Germinal center (tissue), 1 donor: ENCODE measurements around the gene LYG1.

Experiments used
- DNase-seq: peaks from one replicate; pipeline ENCODE4 v3.0.0; 2012; ENCODE audit warnings: mixed read lengths, low spot score

Gene LYG1

DNA sequence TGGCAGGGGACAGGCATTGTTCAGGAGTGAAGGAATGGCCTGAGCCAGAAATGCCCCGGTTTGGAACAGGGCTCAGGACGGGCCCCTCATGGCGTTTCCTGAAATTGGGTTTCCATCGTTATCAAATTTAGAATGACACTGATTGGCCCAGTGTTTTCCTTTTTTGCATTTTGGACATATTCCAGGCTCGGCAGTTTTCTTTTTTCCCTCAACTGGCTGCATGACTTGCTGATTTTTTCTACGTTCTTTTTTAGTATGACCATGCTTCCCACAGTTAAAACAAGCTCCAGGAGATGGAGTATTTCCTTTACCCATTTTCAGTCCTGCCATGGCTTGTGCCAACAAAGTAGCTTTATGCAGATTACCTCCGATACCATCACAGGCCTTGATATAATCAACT, 25.1 kb downstream of the LYG1 start:
- DNase-seq, result no peak

DNA sequence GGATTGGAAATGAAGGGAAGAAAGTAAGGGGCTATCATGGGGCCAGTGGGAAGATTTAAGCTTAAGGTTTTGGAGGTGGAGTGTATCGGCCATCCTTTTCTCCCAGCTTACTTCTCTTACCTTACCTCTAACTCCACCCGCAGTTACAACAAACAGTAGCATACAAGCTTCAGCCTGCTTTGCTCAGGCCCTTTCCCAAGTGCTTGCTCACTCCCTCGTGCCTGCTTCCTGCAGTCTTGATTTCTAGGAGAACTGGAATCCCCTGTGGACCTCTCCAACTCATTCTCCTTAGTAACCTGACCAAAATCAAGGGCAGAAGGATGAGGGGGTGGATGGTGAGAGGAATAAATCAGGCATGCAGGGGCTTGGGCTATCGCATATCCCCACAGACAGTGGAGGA, 39.8 kb downstream of the LYG1 start:
- no peak for DNase-seq

DNA sequence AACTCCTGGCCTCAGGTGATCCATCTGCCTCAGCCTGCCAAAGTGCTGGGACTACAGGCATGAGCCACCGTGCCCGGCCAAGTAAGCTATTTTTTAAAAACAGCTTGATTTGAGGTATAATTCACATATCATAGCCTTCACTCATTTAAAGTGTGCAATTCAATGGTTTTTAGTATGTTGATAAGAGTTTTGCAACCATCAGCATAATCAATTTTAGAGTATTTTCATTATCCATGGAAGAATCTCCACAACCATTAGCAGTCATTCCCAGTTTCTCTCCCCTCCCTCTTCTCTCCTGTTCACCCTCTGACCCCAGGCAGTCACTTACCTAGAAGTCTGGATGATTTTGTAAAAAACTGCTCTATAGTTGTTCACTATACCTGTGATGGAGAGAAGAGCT, 40.8 kb downstream of the LYG1 start:
- DNase-seq, result no peak

DNA sequence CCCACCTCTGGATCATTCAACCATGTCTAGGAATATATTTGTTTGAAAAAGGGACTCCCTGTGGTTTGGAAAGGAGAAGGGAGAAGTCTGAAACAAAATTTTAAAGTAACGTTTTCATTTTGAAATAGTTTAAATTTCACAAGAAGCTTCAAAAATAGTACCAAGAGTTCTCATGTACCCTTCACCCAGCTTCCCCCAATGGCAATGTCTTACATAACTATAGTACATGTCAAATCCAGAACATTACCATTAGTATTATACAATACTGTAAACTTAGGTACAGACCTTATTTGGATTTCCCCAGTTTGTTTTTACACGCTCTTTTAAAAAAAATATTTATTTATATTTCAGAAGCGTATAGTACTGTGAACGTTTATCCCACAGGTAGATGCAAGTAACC, 41.5 kb downstream of the LYG1 start:
- DNase-seq, result no peak

DNA sequence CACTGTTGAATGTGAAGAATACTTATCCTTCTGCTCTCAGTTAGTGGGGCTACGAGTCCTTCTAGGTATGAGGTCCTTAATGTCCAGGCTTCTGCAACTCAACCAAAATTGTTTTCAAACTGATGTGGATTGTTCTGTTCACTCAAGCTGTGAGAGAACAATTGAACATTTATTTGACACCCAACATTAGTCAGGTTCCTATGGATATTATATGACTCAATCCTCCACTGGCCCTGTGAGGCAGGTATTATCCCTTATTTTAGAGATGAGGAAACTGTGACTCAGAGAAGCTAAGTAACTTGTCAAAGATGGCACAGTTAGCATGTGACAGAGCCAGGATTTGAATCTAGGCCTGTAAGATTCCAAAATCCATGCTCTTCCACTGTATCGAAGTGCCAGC, 44.3 kb downstream of the LYG1 start:
- DNase-seq, result no peak

DNA sequence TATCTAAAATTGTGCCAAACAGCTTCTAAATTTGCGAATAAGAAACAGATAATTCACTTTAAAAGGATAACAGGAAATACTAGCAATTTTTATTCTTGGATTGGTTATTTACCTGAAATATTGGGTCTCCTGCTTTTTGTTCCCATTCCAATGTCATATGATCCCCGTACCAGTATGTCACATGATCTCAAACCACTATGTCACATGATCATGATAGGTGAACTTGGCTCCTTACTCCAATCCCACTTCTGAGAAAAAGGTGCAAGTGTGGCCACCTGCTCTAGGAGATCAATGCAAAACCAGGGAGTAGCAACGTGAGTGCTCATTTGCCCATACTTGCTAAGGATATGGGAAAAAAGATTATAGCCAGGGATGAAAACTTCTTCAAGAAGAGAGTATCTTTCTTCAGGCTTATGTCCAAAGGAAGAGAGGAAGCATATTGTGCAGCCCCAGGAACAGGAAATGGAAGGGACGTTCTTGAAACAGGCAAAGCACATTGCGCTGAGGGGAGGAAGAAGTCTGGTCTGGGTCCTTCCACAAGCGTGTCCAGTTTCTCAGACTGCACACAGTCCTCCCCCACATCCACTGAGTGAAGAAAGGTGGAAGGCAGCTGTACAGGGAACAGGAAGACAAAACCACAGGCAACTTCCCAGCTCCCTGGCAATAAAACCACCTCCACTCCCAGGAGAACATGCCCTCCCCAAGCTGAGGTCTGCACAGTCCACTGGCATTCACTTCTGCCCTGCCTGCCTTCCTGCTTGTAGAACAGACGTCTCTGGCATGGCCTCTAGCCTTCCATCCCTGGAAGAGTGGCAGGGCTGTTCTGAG, 45.3 kb downstream of the LYG1 start, which contains the start of gene LYG2:
Gene LYG2 (minus strand): TSS at position 176 of the 828 bp plus-strand sequence. CDS start 1,406 bp downstream, outside the sequence.
- no peak for DNase-seq

DNA sequence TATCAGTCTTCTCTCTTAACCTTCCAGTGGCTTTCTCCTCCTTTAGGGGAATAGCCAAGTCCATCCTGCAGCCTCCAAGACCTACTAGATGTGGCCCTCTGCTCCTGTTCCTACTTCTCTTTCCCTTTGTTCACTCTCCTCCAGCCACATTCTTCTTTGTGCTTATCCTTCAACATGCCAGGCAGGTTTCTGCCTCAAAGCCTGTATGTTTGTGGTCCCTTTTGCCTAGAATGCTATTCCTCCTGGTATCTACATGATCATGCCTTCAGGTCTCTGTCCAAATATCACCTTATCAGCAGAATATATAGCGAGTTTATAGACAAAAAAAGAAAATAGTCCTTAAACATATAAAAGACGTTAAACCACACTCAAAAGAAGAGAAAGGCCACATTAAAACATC, 51.0 kb downstream of the LYG1 start:
- no peak for DNase-seq

DNA sequence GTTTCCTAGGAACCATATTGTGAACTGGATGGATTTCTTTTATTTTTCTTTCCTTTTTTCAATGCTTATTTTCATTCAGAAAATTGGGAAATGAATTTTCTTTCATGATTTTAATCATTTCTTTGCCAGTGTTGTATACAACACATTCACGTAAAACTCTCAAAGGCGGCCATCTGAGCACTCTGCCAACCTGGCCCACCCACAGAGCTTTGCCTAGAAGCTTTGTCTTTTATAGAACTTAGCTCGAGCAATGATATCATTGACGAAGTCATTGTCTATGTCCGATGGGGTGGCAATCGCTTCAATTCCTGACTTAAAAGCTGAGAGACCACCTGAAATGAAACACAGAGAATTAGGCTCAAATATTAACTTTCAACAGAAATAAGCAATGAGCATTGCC, 58.8 kb downstream of the LYG1 start:
- DNase-seq, result no peak

DNA sequence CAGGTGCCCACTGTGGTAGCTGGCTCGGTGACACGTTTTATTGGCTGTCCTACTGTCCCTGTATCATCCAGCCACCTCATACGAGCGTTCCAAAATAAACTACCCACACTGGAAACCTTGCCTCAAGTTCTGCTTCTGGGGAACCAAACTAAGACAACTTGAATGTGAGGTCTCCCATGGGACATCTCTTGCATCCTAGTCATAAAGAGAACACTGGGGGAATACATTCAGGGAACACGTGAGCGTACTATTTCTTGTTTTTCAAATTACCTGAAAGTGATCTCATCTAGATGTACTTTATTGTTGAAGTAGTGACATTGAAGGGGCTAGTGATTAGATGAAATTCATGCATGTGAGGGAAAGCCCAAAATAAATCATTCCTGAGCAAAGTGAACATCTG, 60.6 kb downstream of the LYG1 start:
- DNase-seq, result no peak

DNA sequence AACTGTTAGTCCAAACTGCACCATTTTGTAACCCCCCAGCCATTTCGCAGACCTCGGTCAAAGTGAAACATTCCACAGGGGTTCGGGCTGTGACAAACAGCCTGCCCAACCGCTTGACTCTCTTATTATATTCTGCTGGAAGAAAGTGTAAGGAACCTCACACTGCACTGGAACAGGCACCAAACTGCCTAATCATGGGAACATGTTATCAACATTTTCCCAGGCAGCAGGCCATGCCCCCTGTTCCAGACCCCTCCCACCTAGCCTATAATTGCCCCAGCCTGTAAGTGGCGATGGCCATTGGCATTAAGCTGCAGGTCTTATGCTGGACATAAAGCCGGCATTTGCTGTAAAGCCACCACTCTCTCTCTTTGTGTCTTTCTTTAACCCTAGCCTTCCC, 62.4 kb downstream of the LYG1 start:
- DNase-seq, result no peak
